ENCODE results near the gene ATP2A1.

Gene ATP2A1

DNA sequence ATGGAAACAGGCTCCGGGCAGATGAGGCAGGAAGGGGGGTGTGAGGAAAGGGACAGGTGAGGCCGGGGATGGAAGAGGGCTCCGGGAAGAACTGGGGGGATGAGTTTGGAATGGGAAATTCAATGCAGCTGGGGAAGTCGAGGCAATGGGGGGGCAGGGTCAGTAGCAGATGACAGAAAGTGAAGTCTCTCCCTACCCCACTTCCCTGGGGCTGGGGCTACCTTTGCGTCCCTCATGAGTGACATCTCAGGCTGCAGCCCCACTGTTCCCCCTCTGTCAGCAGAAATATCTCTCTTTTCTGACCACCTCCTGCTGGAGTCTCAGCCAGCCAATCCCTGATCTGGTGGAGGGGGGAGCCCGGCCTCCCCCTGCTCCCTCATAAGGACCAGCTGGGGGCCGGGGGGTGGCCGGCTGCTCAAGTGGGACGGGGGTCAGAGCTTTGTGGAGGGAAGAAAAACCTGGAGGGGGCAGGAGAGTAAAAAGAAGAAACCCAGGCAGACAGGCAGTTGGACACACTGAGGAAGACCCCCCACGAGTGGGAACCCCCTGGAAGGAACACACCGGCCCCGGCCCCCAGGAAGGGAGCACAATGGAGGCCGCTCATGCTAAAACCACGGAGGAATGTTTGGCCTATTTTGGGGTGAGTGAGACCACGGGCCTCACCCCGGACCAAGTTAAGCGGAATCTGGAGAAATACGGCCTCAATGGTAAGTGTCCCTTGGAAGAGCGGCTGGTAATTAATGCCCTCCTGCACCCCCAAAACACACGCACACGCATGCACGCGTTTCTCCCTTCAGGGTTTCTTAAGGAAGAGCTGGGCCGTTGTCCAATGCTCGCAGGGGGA, at the start of gene ATP2A1:
TSS of gene ATP2A1 (plus strand) at position 406 of the 844 bp plus-strand sequence. CDS start at position 590, 184 bp downstream.
- DNase-seq (ENCODE audit: low spot score), result no peak

DNA sequence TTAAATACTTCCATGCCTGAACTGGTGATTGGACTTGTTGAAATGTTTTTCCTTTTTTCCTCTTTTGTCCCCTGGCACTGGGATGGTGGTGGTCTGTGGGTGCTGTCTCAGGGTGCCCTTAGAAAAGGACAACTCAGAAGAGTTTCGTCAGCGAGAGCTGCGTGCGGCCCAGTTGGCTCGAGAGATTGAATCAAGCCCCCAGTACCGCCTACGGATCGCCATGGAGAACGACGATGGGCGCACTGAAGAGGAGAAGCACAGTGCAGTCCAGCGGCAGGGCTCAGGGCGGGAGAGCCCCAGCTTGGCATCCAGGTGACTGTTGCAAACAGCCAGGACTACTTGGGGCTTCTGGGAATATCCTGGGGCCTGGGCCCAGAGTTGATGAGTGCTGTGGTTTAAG, 48.5 kb upstream of the ATP2A1 start:
- no peak for DNase-seq (ENCODE audit: low spot score)

DNA sequence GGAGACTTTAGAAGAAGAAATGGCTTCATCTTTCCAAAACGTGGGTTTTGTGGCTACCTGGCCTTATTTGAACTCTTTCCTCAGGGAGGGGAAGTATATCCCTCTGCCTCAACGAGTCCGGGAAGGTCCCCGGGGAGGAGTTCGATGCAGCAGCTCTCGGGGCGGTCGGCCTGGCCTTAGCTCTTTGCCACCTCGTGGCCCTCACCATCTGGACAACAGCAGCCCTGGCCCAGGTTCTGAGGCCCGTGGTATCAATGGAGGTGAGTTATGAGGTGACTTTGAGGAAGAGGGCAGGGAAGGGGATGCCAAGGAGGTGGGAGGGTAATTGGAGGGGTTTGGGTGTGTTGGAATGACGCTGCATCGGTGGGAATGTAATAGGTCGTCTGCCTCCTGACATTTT, 47.8 kb upstream of the ATP2A1 start:
- no peak for DNase-seq (ENCODE audit: low spot score)

DNA sequence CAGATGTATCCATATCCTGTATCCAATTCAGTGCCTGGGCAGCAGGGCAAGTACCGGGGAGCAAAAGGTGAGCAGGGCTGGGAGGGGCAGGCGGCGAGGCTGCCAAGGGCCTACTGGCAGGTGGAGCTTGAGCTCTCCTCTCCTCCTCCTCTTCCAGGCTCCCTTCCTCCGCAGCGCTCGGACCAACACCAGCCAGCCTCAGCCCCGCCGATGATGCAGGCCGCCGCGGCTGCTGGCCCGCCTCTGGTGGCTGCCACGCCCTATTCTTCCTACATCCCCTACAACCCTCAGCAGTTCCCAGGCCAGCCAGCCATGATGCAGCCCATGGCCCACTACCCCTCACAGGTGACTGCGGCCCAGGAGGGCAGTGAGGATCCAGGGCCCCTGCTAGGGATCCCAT, 43.9 kb upstream of the ATP2A1 start:
- no peak for DNase-seq (ENCODE audit: low spot score)

DNA sequence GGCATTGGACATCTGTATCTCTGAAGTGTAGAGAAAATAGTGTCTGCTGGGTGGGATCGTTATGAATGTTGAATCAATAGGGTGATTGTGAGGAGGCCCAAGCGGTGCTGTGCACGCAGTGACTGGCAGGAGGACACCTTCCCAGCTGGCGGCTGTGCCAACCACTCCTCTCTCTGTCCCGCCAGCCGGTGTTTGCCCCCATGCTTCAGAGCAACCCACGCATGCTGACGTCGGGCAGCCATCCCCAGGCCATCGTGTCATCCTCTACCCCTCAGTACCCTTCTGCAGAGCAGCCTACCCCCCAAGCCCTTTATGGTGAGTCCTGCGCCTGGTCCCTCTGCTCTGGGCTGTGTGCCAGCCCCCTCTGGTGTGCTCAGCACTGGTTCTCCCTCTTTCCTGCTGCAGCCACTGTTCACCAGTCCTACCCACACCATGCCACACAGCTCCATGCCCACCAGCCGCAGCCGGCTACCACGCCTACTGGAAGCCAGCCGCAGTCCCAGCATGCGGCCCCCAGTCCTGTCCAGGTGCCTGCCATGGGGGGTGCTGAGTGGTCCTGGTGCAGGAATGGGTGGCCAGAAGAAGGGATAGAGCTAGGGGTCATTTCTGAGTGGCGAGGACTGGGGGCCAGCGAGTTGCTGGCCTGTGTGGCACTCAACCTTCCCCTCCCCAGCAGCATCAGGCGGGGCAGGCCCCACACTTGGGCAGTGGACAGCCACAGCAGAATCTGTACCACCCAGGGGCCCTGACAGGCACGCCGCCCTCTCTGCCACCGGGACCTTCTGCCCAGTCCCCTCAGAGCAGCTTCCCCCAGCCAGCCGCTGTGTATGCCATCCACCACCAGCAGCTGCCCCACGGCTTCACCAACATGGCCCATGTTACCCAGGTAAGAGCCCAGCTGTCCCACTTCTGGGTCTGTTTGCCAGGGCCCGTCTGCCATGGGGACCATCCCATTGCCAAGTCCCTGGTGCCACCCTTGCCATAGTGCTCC, 43.1 kb upstream of the ATP2A1 start:
- no peak for DNase-seq (ENCODE audit: low spot score)

DNA sequence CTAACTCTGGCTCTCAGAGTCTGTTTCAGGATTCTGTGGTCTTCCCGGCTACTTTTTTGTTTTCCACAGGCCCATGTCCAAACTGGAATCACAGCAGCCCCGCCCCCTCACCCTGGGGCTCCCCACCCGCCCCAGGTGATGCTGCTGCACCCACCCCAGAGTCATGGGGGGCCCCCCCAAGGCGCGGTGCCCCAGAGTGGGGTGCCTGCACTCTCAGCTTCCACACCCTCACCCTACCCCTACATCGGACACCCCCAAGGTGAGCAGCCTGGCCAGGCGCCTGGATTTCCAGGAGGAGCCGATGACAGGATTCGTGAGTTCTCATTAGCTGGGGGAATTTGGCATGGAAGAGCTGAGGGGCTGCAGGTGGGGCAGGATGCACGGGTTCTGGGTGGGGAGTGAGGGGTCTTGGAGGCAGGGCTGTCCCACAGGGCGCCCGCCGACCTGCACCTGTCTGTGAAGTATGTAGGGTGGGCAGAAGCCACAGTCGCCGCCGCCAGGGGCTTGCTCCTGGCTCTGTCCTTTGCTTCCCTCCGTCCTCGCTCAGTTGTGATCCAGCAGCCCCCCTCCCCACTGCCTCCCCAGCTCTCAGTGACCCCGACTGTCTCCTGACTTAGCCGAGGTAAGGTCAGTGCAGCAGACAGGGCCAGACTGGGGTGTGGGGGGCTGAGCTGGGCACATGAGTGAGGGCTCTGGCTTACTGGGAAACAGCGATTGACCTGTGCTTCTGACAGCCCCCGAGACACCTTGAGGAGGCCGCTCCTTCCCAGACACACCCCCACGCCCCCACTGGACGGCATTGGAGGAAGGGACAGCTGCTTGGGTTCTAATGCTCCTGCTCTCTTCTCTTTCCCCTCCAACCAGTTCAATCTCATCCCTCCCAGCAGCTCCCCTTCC, 42.2 kb upstream of the ATP2A1 start:
- no peak for DNase-seq (ENCODE audit: low spot score)

DNA sequence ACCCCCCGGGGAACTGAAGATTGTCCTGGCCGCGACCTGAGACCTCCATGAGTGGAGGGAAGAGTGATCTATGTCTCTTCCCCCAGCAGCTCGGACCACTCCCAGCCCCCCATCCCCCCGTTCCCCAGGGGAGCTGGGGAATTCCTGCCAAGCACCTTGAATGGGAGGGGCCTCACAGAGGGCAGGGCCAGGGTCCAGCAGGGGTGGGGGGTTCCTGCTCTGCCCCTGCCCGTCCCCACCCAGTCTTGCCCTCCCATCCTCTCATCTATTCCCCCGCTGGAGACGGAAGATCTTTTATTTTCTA, 41.6 kb upstream of the ATP2A1 start:
- DNase-seq (ENCODE audit: low spot score), result no peak

DNA sequence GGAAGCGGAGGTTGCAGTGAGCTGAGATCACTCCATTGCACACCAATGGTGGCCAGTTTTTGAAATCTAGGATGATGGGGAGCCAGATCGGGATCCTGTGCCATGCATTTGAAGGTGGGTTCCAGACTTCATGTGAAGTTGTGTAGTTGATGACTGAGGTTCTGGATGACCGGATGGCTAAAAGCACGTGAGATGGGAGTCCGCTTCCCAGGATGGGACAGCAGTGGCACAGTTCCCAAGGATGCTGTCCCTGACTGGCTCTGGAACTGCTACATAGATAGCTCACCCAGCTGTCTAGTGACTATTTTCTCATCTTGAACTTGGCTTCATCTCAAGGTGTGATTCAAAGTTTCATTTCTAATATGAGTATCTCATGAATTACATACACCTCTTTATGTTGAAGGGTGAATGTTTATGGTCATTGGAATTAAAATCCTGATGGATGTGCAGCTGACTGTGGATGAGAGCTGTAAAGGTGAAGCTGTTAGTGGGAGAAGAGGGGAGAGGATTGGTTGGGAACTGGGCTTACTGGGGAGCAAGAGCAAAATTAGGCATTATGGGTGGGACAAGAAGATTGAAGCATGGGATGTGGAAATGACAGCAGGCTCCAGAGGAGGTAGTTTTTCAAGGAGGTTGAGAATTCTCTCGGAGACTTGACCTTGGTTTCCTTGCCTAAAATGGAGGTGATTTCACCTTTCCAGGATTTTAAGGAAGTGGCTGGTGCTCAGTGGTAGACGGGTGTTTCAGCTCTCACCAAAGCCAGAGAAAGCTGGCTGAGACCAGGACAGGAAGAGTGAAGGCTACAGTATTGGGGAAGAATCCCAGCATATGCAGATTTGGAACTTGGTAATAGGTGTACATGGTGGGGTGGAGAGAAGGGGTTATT, 40.4 kb upstream of the ATP2A1 start:
- DNase-seq (ENCODE audit: low spot score), result no peak

DNA sequence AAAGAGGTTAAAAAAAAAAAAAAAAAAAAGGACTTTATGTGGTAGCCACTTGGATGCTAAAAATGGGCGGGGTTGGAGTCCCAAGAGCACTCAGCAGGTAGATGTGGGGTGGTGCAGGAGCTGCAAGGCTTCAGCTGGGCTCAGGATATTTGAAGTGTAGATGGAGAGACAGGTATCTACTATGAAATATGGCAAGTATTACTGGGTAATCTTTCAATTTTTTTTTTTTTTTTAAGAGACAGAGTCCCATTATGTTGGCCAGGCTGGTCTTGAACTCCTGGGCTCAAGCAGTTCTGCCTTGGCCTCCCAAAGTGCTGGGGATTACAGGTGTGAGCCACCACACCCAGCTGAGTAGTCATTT, 39.8 kb upstream of the ATP2A1 start:
- no peak for DNase-seq (ENCODE audit: low spot score)

DNA sequence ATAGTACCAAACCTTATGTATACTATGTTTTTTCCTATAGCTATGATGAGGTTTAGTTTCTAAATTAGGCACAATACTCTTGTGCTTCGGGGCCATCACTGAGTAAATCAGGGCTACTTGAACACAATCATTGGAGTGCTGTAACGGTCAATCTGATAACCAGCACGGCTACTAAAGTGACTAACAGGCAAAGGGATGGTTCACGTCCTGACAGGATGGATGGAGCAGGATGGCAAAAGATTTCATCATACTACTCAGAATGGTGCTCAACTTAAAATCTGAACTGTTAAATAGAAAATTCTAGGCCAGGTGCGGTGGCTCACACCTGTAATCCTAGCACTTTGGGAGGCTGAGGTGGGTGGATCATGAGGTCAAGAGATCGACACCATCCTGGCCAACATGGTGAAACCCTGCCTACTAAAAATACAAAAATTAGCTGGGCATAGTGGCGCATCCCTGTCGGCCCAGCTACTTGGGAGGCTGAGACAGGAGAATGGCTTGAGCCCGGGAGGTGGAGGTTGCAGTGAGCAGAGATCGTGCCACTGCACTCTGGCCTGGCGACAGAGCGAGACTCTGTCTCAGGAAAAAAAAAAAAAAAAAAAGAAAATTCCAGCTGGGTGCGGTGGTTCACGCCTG, 39.2 kb upstream of the ATP2A1 start:
- DNase-seq (ENCODE audit: low spot score), result no peak

DNA sequence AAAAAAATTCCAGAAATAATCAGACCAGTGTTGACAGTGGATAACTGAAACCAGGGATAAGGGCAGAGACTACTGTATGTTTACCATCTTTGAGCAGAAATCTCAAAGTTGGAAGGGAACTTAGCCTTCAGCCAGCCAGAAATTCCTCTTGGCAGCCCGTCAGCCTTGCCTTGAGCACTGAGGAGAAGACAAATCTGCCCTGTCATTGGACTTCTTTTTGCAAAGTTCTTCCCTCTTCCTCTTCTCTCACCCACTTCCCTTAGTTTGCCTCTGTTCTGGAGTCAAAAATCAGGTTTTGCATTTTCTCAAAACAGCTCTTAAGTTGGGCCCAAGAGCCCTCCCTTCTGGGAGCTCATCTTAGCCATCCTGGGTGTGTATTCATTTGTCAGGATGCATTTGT, 38.4 kb upstream of the ATP2A1 start:
- DNase-seq (ENCODE audit: low spot score), result no peak

DNA sequence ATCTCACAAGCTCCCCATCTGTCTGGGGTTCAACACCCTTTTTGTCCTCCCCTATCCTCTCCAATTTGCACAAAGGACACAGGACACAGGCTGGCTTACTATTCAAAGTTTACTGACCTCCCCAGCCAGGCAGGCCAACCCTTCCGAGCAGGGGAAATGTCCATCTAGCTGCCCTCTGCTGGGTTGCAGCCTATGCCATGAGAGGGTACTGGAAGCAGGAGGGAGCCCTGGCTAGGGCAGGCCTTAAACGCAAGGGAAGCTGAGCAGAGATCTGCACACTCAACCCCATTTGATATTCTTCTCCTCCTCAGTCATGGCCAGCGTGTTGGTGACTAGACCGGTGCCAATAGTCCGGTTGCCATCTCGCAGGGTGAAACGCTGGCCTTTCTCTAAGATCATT, 35.6 kb upstream of the ATP2A1 start:
- no peak for DNase-seq (ENCODE audit: low spot score)

DNA sequence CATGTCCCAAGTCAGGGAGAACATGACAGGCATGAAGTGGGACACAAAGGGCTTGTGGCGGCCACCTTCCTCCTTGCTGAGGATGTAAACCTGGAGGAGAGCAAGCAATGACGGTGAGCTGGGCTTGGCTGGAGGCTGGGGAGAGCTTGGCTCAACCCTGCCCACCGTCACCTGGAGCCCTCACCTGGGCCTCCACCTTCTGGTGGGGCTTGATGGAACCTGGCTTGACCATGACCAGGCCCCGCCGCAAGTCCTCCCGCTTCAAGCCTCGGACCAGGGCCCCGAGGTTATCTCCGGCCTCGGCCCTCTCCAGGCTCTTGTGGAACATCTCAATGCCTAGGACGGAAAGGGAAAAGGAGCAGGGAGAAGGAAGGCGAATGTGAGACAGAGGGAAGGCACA, 34.5 kb upstream of the ATP2A1 start:
- no peak for DNase-seq (ENCODE audit: low spot score)

DNA sequence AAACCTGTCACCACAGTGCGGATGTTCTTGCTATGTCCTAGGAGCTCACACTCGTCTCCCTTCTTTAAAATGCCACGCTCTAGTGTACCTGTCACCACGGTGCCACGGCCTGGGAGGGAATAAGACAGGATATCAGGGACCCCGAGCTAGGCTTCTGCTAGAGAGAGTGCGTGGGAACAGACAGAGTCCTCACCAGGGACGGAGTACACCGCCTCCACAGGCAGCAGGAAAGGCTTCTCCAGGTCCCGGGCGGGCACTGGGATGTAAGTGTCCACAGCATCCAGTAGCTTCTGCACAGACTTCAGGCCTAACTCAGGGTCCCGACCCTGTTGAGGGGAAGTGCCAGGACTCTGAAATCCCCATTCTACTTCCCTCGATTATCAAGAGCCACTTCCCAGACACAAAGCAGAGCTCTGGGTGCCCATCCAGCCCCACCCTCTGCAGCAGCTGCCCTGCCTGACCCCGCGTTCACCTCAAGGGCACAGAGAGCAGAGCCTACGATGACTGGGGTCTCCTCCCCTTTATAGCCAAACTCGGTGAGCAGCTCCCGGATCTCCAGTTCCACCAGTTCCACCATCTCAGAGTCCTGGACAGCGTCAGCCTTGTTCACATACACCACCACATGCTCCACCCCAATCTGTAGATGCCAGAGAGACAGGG, 33.9 kb upstream of the ATP2A1 start:
- DNase-seq (ENCODE audit: low spot score), result no peak

DNA sequence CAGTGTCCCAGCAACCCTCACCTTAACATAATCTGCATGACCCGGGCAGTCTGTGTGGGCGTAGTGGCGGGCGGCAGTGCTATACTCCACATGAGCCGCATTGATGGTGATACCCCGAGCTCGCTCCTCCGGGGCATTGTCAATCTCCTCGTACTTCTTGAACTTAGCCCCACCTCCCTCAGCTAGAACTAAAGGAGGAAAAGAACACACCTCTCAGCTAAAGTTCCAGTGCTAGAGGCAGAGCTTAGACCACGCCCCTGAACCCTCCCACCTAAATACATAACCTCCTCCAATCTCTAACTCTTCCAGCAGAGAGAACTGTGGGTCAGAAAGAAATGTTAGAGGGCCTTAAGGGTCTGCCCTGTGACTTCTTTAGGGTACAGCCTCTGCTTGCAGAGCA, 33.0 kb upstream of the ATP2A1 start:
- DNase-seq (ENCODE audit: low spot score), result no peak

DNA sequence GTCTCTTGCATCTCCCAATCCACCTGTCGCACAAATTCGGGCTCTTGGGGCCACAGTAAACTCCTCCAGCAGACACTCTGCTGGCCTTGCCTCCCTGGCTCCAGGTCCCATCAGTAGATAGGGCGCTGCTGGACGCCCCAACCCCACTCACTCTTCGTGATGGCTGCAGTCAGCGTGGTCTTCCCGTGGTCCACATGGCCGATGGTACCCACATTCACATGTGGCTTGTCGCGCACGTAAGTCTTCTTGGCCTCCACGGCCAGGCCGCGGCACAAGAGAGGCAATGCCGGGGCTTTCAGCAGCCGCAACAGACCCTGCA, 32.6 kb upstream of the ATP2A1 start:
- DNase-seq (ENCODE audit: low spot score), result no peak

DNA sequence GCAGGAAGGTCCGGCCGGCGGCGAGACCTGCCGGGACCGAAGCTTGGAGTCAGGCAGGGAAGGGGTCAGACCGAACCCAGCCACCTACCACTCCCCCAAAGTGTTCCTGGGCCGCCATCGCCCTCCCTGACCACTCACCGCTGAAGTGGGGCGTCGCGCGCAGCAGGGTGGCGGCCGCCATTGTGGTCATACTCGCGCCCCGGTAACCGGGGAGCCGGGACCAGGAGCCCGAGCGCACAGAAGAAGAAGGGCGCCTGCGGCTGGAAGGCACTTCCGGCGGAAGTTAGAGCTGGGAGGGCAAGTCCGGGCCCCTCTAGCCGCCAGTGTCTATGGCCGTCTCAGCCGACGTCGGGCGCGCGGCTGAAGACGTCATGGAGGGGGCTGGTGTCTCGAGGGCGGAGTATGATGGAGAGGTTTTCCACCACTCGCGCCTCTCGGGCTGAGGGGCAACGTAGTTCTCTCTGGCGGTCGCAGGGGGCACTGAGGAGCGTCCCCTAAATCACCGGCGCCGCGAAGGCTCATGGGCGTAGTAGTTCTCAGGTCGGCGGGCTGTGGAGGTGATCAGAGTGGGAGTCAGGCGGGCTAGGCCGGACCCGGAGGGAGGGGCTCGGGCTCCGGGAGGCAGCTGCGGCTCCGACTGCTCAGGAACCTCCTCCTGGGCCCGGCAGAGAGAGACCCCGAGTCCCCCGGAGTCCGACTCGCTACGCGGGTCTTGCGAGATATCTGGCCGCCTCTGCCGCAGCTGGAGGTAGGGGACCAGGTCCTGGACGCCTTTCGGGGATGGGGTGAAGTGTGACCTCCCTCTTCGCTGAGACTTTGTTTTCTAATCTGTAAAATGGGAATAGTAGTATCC, 32.0 kb upstream of the ATP2A1 start, which contains the start of gene TUFM:
TSS of gene TUFM (minus strand) at position 269 of the 853 bp plus-strand sequence. CDS start at position 190, 79 bp downstream.
- peak; percentile 99 for DNase-seq (ENCODE audit: low spot score)

DNA sequence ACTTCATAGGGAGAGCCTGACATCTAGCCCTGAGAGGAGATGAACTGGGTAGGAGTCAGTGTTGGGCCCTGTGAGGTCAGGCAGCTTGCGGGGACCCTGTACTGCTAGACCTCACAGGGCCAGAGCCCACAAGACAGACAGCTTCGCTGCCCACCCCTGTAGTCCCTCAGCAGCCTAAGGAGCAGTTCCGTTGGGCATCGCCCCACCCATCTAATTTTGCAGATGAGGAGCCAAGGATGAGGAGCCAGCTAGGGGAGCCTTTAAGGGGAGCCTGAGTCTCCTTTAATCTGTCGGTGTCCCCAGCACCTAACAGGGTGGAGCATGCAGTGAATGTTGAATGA, 31.4 kb upstream of the ATP2A1 start:
- no peak for DNase-seq (ENCODE audit: low spot score)

DNA sequence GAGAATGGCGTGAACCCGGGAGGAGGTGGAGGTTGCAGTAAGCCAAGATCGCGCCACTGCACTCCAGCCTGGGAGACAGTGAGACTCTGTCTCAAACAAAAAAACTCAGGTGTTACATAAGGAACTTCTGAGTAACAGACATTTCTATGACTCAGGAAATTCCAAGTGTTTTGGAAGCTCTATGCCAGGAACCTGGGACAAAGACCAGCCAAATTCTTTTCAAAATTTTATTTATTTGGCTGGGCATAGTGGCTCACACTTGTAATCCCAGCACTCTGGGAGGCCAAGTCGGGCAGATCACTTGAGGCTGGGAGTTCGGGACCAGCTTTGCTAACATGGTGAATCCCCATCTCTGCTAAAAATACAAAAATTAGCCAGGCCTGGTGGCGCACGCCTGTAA, 19.9 kb upstream of the ATP2A1 start:
- DNase-seq (ENCODE audit: low spot score), result no peak

Data from CD4-positive, alpha-beta T cell treated with Interleukin-15 for 4 hours (primary cell).